Measurements from ENCODE around the gene YES1. TPM values are rescaled to one million over a fixed set of nuclear protein-coding genes. Genes with fewer than 3 reads are reported as not detected.
A peak's percentile ranks its signal among the peaks of the same experiment; 100 is the strongest.

YES1 gene
- total and polyA plus RNA-seq, 5 donors from 2014 or later, result 0.23 to 4.1 (median 1.5) TPM

DNA sequence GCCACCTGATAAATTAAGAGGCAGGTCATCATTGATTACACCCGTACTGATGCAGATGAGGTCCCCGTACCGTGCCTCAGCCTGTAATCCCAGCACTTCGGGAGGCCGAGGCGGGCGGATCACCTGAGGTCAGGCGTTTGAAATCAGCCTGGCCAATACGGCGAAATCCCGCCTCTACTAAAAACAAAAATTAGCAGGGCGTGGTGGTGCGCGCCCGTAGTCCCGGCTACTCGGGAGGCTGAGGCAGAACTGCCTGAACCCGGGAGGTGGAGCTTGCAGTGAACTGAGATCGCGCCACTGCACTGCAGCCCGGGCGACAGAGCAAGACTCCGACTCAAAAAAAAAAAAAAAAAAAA, 98.9 kb downstream of the YES1 start:
- ATAC-seq (ENCODE audit: low read depth in 2 of 2), result no peak
- Mint-ChIP-seq H3K36me3 (peaks cover 13% of the 10 kb centered on the region), H3K4me1 (peaks cover 14 to 45% (median 27%) of the 10 kb centered on the region in 4 donors), H3K9me3 (no peaks in the 10 kb centered on the region), H3K27ac (peak overlapping the region in 2 of 3 donors; percentile 23 to 66), H3K27me3 (peaks cover 4% of the 10 kb centered on the region), H3K4me3 (peak overlapping the region in 3 of 4 donors; percentile 70 to 96 (median 77))
- no peak for DNase-seq
- no peak overlapping the region for H3K4me3 ChIP-seq (ENCODE audit: low read depth, low read length)
- no peaks in the 10 kb centered on the region for H3K9me3 ChIP-seq (ENCODE audit: control insufficient read depth in 2 of 2, low read length in 2 of 2)
- peaks cover 12% of the 10 kb centered on the region for H3K4me1 ChIP-seq (ENCODE audit: control insufficient read depth, insufficient read depth, low read length, poor library complexity, severe bottlenecking)
- H3K36me3 ChIP-seq (ENCODE audit: control insufficient read depth, insufficient read depth, low read length), result peaks cover 3% of the 10 kb centered on the region
- no peak overlapping the region for H3K27ac ChIP-seq (ENCODE audit: insufficient read depth, low read length, poor library complexity, severe bottlenecking)
- no peaks in the 10 kb centered on the region for H3K27me3 ChIP-seq (ENCODE audit: control insufficient read depth, insufficient read depth, low read length)

- DNase-seq, result peak; percentile 57 to 87 (median 73)
- Mint-ChIP-seq H3K9me3 (no peaks in the 10 kb centered on the region), H3K4me3 (peak within 1 kb of the TSS; percentile 91 to 97 (median 96)), H3K27me3 (peaks cover 4% of the 10 kb centered on the region), H3K27ac (peak within 1 kb of the TSS; percentile 95 to 99 (median 95)), H3K4me1 (peaks cover 14 to 45% (median 27%) of the 10 kb centered on the region in 4 donors), H3K36me3 (peaks cover 13% of the 10 kb centered on the region)
- Histone ChIP-seq H3K4me3 (ENCODE audit: low read depth, low read length) (peak within 1 kb of the TSS; percentile 94), H3K36me3 (ENCODE audit: control insufficient read depth, insufficient read depth, low read length) (peaks cover 3% of the 10 kb centered on the region), H3K27ac (ENCODE audit: insufficient read depth, low read length, poor library complexity, severe bottlenecking) (peak within 1 kb of the TSS; percentile 79), H3K27me3 (ENCODE audit: control insufficient read depth, insufficient read depth, low read length) (no peaks in the 10 kb centered on the region), H3K4me1 (ENCODE audit: control insufficient read depth, insufficient read depth, low read length, poor library complexity, severe bottlenecking) (peaks cover 12% of the 10 kb centered on the region), H3K9me3 (ENCODE audit: control insufficient read depth in 2 of 2, low read length in 2 of 2) (no peaks in the 10 kb centered on the region)
- ATAC-seq (ENCODE audit: low read depth in 2 of 2), result peak; percentile 82 to 87
Measured at GRCh38 chr18:712401-713134, 99.5 kb downstream of the YES1 start, which contains the start of gene ENOSF1. Gene ENOSF1, minus strand, starts transcription at chr18:712630. Its CDS starts 43 bp downstream, at chr18:712587.

- Mint-ChIP-seq H3K36me3 (peaks cover 13% of the 10 kb centered on the region), H3K9me3 (no peaks in the 10 kb centered on the region), H3K4me1 (peaks cover 14 to 48% (median 27%) of the 10 kb centered on the region in 4 donors), H3K4me3 (peak overlapping the region; percentile 91 to 97 (median 96)), H3K27ac (peak overlapping the region; percentile 95 to 99 (median 95)), H3K27me3 (peaks cover 4% of the 10 kb centered on the region)
- ATAC-seq (ENCODE audit: low read depth in 2 of 2) (peak; percentile 50 to 55), DNase-seq (peak; percentile 49 to 90 (median 80))
- peaks cover 3% of the 10 kb centered on the region for H3K36me3 ChIP-seq (ENCODE audit: control insufficient read depth, insufficient read depth, low read length)
- no peaks in the 10 kb centered on the region for H3K9me3 ChIP-seq (ENCODE audit: control insufficient read depth in 2 of 2, low read length in 2 of 2)
- H3K4me1 ChIP-seq (ENCODE audit: control insufficient read depth, insufficient read depth, low read length, poor library complexity, severe bottlenecking), result peaks cover 12% of the 10 kb centered on the region
- no peaks in the 10 kb centered on the region for H3K27me3 ChIP-seq (ENCODE audit: control insufficient read depth, insufficient read depth, low read length)
- H3K27ac ChIP-seq (ENCODE audit: insufficient read depth, low read length, poor library complexity, severe bottlenecking), result peak overlapping the region; percentile 79
- H3K4me3 ChIP-seq (ENCODE audit: low read depth, low read length), result peak overlapping the region; percentile 94
Measured at GRCh38 chr18:711657-712400, 100.2 kb downstream of the YES1 start.

GRCh38 chr18:711310-711656, 100.8 kb downstream of the YES1 start:
- Histone ChIP-seq H3K27me3 (ENCODE audit: control insufficient read depth, insufficient read depth, low read length) (no peaks in the 10 kb centered on the region), H3K27ac (ENCODE audit: insufficient read depth, low read length, poor library complexity, severe bottlenecking) (peak overlapping the region; percentile 79), H3K4me1 (ENCODE audit: control insufficient read depth, insufficient read depth, low read length, poor library complexity, severe bottlenecking) (peaks cover 12% of the 10 kb centered on the region), H3K9me3 (ENCODE audit: control insufficient read depth in 2 of 2, low read length in 2 of 2) (no peaks in the 10 kb centered on the region), H3K36me3 (ENCODE audit: control insufficient read depth, insufficient read depth, low read length) (peaks cover 5% of the 10 kb centered on the region), H3K4me3 (ENCODE audit: low read depth, low read length) (peak overlapping the region; percentile 94)
- ATAC-seq (ENCODE audit: low read depth in 2 of 2) (no peak), DNase-seq (no peak)
- H3K4me1 Mint-ChIP-seq, result peaks cover 14 to 51% (median 30%) of the 10 kb centered on the region in 4 donors
- peak overlapping the region; percentile 91 to 97 (median 96) for H3K4me3 Mint-ChIP-seq
- H3K27ac Mint-ChIP-seq, result peak overlapping the region; percentile 95 to 99 (median 95)
- peaks cover 16% of the 10 kb centered on the region for H3K36me3 Mint-ChIP-seq
- no peaks in the 10 kb centered on the region for H3K9me3 Mint-ChIP-seq
- H3K27me3 Mint-ChIP-seq, result peaks cover 4% of the 10 kb centered on the region

- Mint-ChIP-seq H3K4me3 (peak overlapping the region; percentile 91 to 97 (median 96)), H3K36me3 (peaks cover 20% of the 10 kb centered on the region), H3K27me3 (peaks cover 4% of the 10 kb centered on the region), H3K4me1 (peaks cover 10 to 52% (median 32%) of the 10 kb centered on the region in 4 donors), H3K27ac (peak overlapping the region in 2 of 3 donors; percentile 81 to 95), H3K9me3 (no peaks in the 10 kb centered on the region)
- no peak for ATAC-seq (ENCODE audit: low read depth in 2 of 2)
- Histone ChIP-seq H3K27me3 (ENCODE audit: control insufficient read depth, insufficient read depth, low read length) (no peaks in the 10 kb centered on the region), H3K4me1 (ENCODE audit: control insufficient read depth, insufficient read depth, low read length, poor library complexity, severe bottlenecking) (peaks cover 12% of the 10 kb centered on the region), H3K9me3 (ENCODE audit: control insufficient read depth in 2 of 2, low read length in 2 of 2) (no peaks in the 10 kb centered on the region), H3K4me3 (ENCODE audit: low read depth, low read length) (peak overlapping the region; percentile 94), H3K36me3 (ENCODE audit: control insufficient read depth, insufficient read depth, low read length) (peaks cover 6% of the 10 kb centered on the region), H3K27ac (ENCODE audit: insufficient read depth, low read length, poor library complexity, severe bottlenecking) (peak overlapping the region; percentile 79)
- DNase-seq, result no peak
Measured at GRCh38 chr18:710418-711300, 101.4 kb downstream of the YES1 start.

DNA sequence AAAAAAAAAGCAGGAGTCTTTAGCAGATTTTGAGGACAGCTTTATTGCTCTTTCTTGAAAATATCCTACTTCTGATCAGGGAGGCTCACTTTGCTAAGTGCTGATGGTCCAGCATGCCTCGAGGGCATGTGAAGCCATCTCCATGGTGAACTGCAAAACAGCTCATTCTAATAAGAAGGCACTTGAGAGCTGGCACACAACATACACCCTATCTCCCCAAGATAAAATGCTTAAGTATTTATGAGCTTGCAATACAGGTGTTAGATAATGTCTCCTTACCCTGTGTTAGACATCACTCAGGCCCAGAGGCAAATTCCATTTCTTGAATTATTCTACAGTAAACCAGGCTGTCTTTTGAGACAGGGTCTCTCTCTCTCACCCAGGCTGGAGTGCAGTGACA, 102.3 kb downstream of the YES1 start:
- no peaks in the 10 kb centered on the region for H3K9me3 ChIP-seq (ENCODE audit: control insufficient read depth in 2 of 2, low read length in 2 of 2)
- no peak overlapping the region for H3K27ac ChIP-seq (ENCODE audit: insufficient read depth, low read length, poor library complexity, severe bottlenecking)
- peaks cover 29% of the 10 kb centered on the region for H3K36me3 Mint-ChIP-seq
- H3K9me3 Mint-ChIP-seq, result no peaks in the 10 kb centered on the region
- H3K4me1 Mint-ChIP-seq, result peaks cover 10 to 52% (median 36%) of the 10 kb centered on the region in 4 donors
- peaks cover 9% of the 10 kb centered on the region for H3K36me3 ChIP-seq (ENCODE audit: control insufficient read depth, insufficient read depth, low read length)
- H3K27me3 Mint-ChIP-seq, result peaks cover 4% of the 10 kb centered on the region
- H3K27me3 ChIP-seq (ENCODE audit: control insufficient read depth, insufficient read depth, low read length), result no peaks in the 10 kb centered on the region
- DNase-seq, result no peak
- peak overlapping the region; percentile 17 to 56 (median 39) for H3K4me3 Mint-ChIP-seq
- H3K4me3 ChIP-seq (ENCODE audit: low read depth, low read length), result no peak overlapping the region
- peak overlapping the region in 2 of 3 donors; percentile 81 to 92 for H3K27ac Mint-ChIP-seq
- peaks cover 12% of the 10 kb centered on the region for H3K4me1 ChIP-seq (ENCODE audit: control insufficient read depth, insufficient read depth, low read length, poor library complexity, severe bottlenecking)
- no peak for ATAC-seq (ENCODE audit: low read depth in 2 of 2)

GRCh38 chr18:708096-708495, 103.9 kb downstream of the YES1 start:
- Histone ChIP-seq H3K4me3 (ENCODE audit: low read depth, low read length) (no peak overlapping the region), H3K4me1 (ENCODE audit: control insufficient read depth, insufficient read depth, low read length, poor library complexity, severe bottlenecking) (peaks cover 12% of the 10 kb centered on the region), H3K27me3 (ENCODE audit: control insufficient read depth, insufficient read depth, low read length) (no peaks in the 10 kb centered on the region), H3K36me3 (ENCODE audit: control insufficient read depth, insufficient read depth, low read length) (peaks cover 19% of the 10 kb centered on the region), H3K27ac (ENCODE audit: insufficient read depth, low read length, poor library complexity, severe bottlenecking) (no peak overlapping the region), H3K9me3 (ENCODE audit: control insufficient read depth in 2 of 2, low read length in 2 of 2) (no peaks in the 10 kb centered on the region)
- Mint-ChIP-seq H3K27me3 (no peaks in the 10 kb centered on the region), H3K27ac (peak overlapping the region in 2 of 3 donors; percentile 70 to 92), H3K4me1 (peaks cover 10 to 55% (median 41%) of the 10 kb centered on the region in 4 donors), H3K36me3 (peaks cover 37% of the 10 kb centered on the region), H3K9me3 (no peaks in the 10 kb centered on the region), H3K4me3 (peak overlapping the region in 1 of 4 donors; percentile 2)
- DNase-seq (no peak), ATAC-seq (ENCODE audit: low read depth in 2 of 2) (no peak)
